Stimulated activated CD4-positive, alpha-beta T cell treated with anti-CD3 and anti-CD28 coated beads, Interleukin-2, amount 100 ng/mL, for 4 hours (primary cell): ENCODE data around the gene ADD3.

ENCODE experiments used
- DNase-seq: peaks from one replicate; pipeline ENCODE4 v3.0.0-alpha.2; 2020; ENCODE audit warnings: low read depth

The ADD3 gene

DNA sequence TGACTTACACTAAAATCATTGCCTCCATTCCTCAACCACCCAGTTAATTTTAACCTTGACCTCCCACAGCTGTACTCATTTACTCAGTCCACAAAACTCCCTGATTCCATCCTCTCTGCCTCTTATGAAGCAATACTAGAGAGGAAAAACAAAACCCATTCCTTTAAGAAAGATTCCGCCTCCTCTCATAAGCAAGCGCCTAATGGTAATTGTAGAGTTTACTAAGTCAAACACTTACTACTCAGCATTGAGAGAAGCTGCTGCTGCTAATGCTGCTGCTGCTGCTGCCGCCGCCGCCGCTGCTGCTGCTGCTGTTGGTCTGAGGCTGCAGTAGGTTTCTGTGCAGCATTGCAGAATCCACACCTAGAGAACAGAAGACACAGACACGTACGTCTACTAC, 2.1 kb upstream of the ADD3 start:
- no peak for DNase-seq

DNA sequence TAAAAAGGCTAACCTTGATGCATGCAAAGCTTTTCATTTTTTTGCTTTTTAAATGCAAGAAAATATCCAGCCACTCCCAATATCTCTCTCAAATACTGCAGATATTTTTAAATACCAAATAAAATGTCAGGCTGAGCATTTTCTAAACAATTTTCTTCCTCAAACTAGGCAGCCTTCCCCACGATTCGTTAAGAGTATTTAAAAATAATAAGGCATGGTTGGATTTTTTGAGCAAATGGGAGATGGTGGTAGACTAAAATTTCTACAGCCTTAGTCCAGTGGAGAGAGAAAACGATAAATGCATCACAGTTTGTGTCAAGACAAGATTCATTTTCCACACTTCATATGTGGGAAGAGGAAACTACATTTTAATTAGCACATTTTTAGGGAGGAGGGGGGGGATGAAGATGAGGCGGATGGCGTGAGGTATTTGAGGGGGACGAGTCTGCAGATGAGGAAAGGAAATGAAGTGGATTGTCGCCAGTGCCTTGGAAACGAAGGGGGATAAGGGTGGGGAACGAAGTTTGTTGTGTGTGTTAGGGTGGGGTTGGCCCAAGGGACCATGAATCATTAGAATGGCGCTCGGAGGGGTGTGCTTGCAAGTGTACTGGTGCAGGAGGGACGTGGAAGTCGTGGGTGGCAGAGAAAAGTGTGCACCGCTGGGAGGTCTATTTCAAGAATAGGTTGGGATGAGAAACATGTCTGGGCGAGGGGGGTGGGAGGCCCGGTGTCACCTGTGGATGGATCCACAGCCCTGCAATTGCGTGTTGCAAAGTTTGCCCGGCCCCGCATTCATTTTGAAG, 1.2 kb upstream of the ADD3 start:
- peak; percentile 9 for DNase-seq

DNA sequence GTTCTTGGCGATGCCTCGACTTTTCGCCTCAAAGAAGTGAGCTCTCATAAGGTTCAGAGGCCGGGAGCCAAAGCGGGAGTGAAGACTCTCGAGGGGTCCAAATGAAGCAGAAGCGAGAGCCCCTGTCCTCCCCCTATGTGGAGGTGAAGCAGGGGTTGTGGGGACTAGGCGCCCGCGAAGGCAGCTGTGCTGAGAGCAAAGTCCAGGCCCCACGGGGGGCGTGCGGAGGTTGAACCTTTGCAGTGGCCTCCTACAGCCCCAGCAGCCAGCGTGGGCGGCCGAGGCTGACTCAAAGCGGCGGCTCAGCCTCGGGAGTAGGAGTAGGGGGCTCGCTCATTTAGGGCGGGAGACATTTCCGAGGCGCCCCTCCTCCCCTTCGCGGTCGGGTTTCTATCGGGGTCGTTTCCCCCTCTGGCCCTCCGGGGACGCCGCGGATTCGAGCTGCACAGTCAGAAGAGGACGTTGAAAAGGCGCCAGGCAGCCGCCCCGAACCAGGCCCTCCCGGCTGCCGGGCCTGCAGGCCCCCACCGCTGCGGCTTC, 553 bp upstream of the ADD3 start:
- DNase-seq, result peak; percentile 67

DNA sequence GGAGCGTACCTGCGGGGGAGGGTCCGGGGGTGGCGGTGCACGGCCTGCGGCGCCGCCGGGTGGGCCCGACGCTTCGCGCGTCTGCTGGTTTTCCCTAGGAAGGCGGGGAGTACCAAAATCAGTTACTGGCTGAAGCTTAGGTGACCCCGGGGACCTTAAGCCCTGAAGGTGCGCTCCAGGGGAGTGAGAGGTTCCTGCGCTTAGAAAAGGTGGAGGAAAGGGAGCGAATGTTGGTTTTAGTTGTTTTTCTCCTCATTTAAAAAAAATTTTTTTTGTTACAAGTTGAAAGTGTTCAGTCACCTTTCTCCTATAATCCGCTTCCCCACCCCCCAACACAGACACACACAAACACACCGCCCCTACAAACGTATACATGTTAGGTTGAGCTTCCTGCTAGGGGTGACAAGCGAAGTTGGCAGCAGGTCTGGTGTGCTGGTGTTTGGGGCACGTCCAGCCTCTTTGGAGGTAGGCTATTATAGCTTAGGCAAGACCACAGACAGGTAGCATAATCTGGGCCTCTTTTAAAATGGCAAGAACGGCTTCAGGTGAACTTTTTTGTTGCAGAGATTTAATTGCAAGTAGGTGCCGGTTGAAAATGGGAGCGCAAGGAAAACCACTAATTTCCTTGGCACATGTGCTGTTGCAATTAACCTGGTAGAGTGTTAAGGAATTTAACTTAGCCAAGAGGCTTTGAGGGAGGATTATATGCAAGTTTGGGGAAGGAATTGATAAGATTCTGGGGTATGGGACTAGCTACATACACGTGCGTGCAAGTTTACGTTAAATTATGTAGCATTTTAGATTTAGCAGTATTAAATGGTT, 945 bp downstream of the ADD3 start:
- peak; percentile 18 for DNase-seq

DNA sequence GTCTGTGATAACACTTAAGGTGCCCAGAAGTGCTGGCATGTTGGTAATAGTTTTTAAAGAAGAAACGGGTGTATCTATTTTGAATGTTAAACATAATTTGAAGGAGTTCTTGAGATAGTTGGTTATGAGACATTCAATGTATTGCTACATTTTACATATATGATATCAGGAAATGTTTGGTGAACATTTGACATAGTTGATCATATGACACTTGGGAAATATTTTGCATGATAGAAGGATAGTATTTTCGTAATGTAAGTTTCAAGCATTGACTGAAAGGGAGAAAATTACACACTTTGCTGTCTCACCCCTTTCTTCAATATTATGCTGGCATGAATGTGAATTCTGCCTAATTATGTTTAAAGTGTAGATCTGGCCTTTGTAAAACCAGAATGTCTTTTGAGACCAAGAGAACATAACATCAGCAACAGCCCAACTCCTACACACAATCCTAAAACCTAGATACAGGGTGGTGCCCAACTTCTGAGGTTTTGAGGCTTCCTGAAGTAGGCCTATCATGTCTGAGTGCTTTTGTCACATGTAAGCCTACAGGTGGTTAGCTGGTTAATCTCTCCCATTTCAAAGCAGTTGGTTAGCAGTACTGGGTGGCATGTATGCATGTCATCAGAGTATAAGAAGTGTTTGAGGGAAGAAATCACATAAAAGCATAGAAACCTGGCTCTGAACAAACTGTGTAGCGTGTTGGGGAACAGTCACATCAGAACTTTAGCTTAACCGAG, 2.1 kb downstream of the ADD3 start:
- peak; percentile 49 for DNase-seq

DNA sequence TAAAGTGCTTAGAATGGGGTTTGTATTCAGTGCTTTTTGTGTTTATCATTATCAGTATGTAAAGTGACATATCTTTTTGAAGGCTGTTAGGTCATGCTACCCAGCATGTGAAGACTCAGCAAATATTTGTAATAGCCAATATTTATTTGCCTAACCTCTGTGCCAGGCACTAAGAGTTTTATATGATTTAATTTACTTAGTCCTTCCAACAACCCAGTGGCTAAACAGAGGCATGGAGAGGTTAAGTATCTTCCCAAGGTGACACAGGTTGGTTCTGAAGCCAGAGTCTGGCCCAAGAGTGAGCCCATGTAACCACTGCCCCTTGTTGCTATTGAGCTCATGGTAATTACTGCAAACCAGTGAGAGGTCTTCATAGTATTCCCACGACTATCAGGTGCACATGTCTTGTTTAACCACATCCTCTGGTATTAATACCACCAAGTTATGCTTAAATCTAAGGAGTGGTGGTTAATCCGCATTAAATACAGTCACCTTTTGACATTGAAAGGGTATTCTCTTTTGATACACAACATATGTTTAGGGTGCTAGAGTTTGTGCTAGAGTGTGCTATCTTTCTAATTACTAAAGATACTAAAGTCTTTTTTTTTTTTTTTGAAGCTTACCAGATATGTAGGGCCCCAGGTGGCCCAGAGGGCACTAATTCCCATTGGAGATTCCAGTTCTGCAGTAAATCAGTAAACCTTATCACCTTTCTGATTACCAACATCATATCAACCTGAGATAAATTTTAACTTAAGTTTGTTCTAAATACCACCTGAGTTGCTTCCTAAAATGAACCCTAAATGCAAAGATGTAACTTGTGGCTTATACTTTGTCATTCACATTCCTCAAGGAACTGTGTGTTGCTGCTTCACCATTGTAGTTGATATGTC, 2.9 kb downstream of the ADD3 start:
- DNase-seq, result no peak

DNA sequence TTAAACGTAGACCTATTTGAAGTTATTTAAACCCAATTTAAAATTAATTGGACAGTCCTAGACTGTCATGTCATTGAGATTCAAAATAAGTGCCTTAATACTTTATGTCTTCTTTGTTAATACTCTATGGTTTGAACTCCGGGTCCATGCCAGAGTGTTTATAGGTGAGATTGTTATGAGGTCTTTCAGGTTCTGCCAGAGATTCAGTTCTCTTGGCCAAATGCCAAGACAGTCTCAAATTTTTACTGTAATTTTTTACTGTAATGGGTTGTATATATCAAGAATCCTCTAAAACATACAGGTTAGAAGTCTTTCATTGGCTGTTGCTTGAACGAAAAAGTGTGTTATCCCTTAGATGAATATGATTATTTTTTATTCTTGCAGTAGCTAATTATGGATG, 3.9 kb downstream of the ADD3 start:
- DNase-seq, result no peak

DNA sequence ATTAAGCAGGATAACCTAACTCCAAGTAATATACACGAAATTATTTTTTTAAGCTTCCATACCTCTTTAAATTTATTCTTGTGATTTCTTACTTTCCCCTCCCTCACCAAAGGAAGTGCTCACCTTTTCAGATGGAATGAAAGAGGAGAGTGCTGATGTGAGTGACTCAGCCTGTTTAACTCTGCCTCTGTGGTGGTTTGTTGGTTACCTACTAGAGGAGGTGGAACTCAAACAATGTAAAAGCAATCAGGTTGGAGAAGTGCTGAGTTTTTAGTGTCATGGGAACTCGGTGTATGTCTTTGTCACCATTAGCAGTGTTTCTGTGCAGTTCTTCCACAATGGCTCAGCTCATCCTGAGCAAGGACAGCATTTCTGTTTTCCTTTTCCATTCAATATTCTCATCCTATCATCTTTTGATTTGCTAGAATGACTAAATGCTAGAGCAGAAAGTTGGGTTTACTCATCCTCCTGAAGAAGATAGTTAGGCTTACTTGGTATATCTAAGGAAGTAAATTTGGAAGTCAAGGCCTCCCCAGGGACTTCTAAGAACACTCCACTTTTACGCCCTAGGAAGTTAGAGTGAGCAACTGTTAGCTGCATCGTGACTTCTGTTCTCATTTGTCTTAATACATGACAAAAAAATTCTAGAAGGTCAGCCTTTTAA, 6.0 kb downstream of the ADD3 start:
- DNase-seq, result peak; percentile 36

DNA sequence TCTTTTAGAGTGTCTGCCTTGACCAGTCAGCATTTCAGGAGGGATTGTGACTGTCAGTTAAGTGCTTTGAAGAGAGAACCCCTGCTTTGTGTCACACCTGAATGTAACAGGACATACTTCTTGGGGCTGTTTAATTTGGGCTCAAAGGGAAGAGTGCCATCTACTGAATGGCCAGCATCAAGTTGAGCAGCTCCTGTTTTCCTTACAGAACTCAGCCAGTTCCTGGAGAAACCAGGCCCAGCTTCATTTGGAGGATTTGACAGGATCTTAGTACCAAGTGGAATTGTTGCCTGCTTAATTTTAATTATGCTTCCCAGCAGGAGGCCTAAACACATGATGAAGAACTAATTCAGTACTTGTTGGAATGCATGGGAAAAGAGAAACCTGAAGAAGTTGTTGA, 8.3 kb downstream of the ADD3 start:
- DNase-seq, result no peak

DNA sequence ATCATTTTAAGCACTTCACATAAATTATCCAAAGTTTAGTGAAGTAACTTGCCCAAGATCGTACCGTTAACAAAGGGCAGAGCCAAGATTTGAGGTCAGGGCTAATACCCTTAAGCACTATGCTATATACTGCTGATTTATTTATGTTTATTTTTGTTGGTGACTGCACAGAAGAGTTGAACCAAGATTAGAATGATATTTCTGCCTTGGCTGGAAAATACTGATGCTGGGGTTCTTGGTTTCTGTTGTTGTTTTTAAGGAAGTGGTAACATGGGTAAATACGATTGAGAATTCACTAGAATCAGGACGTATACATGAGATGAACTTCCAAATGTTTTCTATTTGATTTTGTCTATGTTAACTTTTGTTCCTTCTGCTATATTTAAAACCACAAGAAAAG, 9.3 kb downstream of the ADD3 start:
- DNase-seq, result no peak

DNA sequence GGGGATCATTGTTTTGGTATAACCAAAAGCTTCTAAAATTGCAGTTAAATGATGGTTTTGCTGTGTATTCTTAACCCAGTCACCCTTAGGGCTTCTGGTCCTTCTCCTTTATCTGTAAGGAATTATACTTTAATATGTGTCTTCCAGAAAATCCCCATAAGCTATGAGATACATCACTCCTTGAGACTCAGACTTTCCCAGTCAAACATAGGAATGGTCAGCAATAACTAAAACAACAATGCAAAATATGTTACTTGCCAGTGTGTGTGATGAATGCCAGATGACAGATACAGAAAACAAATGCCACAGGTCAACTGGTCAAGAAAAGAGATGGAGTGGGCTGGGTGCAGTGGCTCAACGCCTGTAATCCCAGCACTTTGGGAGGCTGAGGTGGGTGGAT, 10.1 kb downstream of the ADD3 start:
- DNase-seq, result no peak

DNA sequence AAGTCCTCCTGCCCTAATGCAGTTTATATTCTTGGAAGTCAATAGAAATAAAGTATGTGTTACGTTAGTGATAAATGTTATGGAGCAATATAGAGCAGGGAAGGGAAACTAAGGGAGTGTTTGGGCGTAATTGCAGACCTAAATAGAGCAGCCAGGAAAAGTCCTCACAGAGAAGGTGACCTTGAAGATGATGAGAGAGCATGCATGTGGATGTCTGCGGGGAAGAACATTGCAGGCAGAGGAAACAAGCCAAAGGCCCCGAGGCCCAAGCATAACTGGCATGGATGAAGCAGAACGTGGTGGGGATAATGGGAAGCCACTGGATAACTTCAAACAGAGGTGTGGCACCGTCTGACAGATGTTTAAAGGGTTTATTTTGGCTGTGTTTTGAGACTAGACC, 12.5 kb downstream of the ADD3 start:
- DNase-seq, result no peak

DNA sequence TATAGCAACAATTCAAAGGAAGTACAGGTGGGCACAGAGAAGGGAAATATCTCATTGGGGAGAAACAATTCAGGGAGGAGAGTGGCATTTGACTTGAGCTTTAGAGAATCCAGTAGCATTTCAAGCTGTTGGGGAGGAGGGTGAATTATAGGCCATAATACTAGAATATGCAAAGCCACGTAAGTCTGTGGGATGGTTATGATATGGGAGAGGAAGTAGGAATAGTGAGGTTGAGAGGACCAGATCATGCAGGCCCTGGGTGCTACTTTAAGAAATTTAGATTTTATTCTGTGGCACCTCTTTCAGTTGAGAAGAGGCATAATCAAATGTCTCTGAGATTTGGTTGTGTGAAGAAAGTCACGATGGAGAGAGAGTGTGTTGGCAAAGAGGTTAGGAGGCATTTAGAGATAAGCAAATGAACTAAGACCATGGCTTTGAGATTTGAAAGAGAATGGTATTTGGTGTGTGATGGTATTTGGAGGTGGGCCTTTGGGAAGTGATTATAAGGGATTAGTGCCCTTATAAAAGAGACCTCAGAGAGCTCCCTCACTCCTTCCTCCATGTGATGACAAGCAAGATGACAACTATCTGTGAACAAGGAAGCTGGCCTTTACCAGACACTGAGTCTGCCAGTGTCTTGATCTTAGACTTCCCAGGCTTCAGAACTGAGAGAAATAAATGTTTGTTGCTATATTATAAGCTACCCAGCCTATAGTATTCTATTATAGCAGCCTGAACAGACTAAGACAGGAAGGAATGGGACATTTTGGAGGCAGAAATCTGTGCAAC, 15.1 kb downstream of the ADD3 start:
- DNase-seq, result no peak

DNA sequence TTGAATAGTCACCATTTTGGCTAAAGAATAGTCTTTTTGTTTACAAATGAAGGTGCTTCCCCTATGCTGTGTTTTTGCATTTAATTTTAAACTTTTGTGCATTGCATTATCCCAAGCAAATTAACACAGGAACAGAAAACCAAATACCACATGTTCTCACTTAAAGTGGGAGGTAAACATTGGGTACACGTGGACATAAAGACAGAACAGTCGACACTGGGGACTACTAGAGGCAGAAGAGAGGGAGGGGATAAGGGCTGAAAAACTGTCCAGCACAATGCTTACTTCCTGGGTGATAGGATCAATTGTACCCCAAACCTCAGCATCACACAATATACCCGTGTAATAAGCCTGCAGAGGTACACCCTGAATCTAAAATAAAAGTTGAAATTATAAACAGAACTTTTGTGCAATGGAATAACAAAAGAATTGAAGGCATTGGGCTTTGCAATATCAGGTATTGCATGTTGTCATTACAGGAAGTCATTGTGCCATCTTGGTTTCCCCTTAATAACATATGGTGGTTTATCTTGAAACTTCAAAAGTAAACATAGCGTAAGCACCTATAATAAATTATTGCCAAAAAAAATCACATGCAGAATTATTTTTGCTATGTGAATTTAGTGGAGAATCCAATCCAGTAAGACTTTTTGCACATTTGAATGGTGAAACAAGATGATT, 16.1 kb downstream of the ADD3 start:
- DNase-seq, result no peak

DNA sequence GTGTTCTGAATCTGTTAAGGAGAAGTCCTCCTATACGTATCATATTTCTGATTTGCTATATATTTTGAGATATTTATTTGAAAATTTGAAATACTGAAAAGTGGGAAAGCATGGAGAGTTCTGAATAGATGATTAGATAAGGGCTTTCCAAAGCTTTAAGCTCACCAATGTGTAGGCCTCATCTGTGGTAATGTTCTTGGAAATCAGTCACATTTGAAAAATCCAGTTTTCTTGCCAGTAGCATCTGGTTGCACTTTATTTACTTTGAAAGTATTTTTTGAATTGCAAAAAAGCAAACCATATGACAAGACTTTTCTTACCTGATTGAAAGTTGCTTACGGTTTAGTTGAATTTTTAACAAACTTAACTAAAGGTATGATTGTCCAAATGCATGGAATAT, 21.7 kb downstream of the ADD3 start:
- no peak for DNase-seq

DNA sequence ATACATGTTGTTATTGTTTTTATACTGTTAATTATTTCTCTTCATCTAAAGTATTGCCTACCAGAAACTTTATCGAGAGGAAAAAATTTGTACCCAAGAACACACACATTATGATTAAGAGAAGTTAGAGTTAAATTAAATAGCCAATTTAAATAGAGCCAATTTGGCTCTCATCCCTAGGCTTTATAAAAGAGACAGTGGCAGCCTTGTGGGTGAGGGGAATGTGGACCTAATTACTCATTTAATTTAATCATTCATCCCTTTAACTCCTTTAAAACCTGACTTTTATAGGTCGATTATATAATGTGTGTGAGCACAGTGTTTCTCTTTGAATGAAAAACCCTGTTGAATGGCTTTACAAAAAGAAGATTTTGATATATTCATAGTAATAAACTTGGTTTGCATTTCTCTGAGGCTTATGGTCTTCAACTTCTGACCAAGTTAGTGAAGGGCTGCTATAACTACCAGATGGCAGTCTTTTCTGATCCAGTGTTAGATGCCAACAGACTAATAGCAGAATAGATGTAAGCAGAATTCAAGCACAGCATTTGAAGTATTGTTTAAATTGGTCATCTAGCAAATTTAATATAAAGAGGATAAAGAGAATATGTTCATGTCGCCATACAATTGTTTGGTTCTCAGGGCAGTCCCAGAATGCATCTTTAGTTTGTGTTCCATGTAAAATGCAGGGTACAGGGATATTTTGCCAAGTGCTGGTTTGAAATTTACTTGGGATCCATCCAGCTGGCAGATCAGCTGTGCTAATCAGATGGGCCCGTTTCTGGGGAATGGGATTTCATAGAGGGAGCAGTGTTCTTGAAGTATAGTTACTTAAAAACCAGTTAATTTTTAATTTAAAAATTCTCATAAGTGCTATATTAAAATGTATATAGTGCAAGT, 25.3 kb downstream of the ADD3 start:
- DNase-seq, result no peak

DNA sequence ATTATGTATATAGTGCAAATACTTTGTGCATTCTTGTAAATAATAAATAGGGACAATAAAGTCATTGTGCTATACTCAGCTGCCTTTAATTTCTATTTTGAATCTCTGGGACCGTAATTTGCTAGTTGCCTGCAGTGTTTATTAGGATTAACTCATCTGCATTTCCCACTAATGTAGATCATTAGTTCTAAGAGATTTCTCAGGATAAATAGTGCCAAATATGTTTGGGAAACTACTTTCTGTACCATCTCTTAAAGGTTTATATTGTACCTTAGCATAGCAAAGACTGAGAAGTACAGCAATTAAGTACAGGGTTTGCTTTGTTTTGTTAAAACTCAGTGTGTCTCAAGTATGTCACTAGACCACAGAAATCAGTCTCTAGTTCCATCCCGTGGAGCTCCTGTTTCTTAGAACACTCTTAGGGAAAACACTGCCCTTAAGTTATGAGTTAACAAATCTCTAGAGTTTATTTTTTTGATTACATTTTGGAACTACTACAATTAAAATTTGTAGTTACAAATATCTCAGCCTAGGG, 26.0 kb downstream of the ADD3 start:
- no peak for DNase-seq

DNA sequence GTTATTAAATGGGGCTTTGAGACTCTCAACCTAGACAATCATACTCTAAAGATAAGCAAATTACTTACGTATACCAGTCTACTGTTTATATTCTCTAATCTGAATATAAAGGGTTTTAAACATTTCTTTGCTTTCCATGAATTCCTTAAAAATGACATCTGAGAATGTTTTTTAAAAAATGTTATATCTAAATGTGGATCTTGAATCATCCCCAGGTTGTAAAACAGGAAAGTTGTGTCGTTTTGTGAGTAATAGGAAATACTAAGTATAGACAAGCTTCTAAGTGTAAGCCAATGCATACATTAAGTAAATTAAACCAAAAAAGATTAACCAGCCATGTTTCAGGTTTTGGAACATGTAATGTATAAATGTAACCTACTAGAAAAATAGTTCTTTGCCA, 26.8 kb downstream of the ADD3 start:
- DNase-seq, result no peak
